ENCODE data around the gene NRP1.

NRP1 gene

GRCh38 chr10:33311640-33312039 is 22.8 kb downstream of the NRP1 start:
- no peaks in the 10 kb centered on the region for H3K36me3 ChIP-seq (ENCODE audit: control insufficient read depth in 4 of 4, insufficient read depth in 4 of 4, low read length in 3 of 4)
- ChIA-PET CTCF (interaction anchor here (1.2 to 2.3 kb wide), 3 partner anchors 16 to 1326 kb away, joined by 3 to 6 read pairs (median 5); no protein-coding TSS in a partner anchor), POLR2A (no interaction called here)
- no peaks in the 10 kb centered on the region for H3K9me3 ChIP-seq (ENCODE audit: control extremely low read depth in 1 of 5, control insufficient read depth in 4 of 5, insufficient read depth in 2 of 5, low read depth in 1 of 5, low read length in 4 of 5)
- WGBS (ENCODE audit: insufficient coverage), result no CpG with 5 or more reads among the region's 1 CpG
- H3K4me1 ChIP-seq (ENCODE audit: control extremely low read depth in 1 of 4, control insufficient read depth in 4 of 4, insufficient read depth in 4 of 4, low read length in 3 of 4), result peaks cover 4 to 29% (median 13%) of the 10 kb centered on the region in 4 experiments
- no peak overlapping the region for H3K27ac ChIP-seq (ENCODE audit: insufficient read depth in 1 of 2, low read depth in 1 of 2, low read length in 2 of 2, poor library complexity in 1 of 2, severe bottlenecking in 2 of 2)
- no peak overlapping the region for H3K4me3 ChIP-seq (ENCODE audit: control insufficient read depth in 1 of 7, extremely low read depth in 1 of 7, insufficient read depth in 4 of 7, low read depth in 2 of 7, low read length in 6 of 7)
- DNase-seq, result no peak
- no peaks in the 10 kb centered on the region for H3K27me3 ChIP-seq (replicated peaks in 2 of 5; ENCODE audit: control insufficient read depth in 4 of 5, insufficient read depth in 5 of 5, low read length in 4 of 5)

DNA sequence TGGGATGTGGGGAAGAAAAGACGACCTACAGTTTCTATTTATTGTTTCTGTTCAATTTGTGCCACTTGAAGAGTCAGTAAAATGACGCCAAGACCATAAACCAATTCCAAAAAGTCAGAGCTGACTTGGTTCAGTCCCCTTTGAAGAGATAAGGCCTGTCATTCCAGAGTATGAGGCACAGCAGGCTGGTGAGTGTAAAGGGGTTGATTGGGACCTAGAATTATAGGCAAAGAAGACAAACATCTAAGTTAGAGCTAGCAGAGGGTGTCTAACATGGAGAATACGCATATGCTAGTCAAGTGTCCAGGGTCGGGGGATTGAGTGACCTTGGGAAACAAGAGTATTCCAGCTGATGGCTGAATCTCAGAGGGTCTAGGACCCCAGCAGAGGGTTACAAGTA is 23.6 kb downstream of the NRP1 start:
- WGBS (ENCODE audit: insufficient coverage), result 95% methylated on average over 2 of the region's 4 CpGs

GRCh38 chr10:33309406-33309805 is 25.1 kb downstream of the NRP1 start:
- H3K27ac ChIP-seq (ENCODE audit: insufficient read depth in 1 of 2, low read depth in 1 of 2, low read length in 2 of 2, poor library complexity in 1 of 2, severe bottlenecking in 2 of 2), result no peak overlapping the region

More for the DNA sequence above, 23.6 kb downstream of the NRP1 start:
- Histone ChIP-seq H3K27me3 (replicated peaks in 2 of 5; ENCODE audit: control insufficient read depth in 4 of 5, insufficient read depth in 5 of 5, low read length in 4 of 5) (no peaks in the 10 kb centered on the region), H3K9me3 (ENCODE audit: control extremely low read depth in 1 of 5, control insufficient read depth in 4 of 5, insufficient read depth in 2 of 5, low read depth in 1 of 5, low read length in 4 of 5) (no peaks in the 10 kb centered on the region), H3K27ac (ENCODE audit: insufficient read depth in 1 of 2, low read depth in 1 of 2, low read length in 2 of 2, poor library complexity in 1 of 2, severe bottlenecking in 2 of 2) (no peak overlapping the region), H3K4me3 (ENCODE audit: control insufficient read depth in 1 of 7, extremely low read depth in 1 of 7, insufficient read depth in 4 of 7, low read depth in 2 of 7, low read length in 6 of 7) (no peak overlapping the region), H3K36me3 (ENCODE audit: control insufficient read depth in 4 of 4, insufficient read depth in 4 of 4, low read length in 3 of 4) (no peaks in the 10 kb centered on the region), H3K4me1 (ENCODE audit: control extremely low read depth in 1 of 4, control insufficient read depth in 4 of 4, insufficient read depth in 4 of 4, low read length in 3 of 4) (peaks cover 4 to 28% (median 13%) of the 10 kb centered on the region in 4 experiments)
- ChIA-PET CTCF (interaction anchor here (1.2 to 2.3 kb wide), 3 partner anchors 17 to 1327 kb away, joined by 3 to 6 read pairs (median 5); no protein-coding TSS in a partner anchor), POLR2A (no interaction called here)
- DNase-seq, result no peak

GRCh38 chr10:33307835-33308234 is 26.6 kb downstream of the NRP1 start:
- ChIA-PET CTCF (no interaction called here), POLR2A (no interaction called here)
- Histone ChIP-seq H3K4me3 (ENCODE audit: control insufficient read depth in 1 of 7, extremely low read depth in 1 of 7, insufficient read depth in 4 of 7, low read depth in 2 of 7, low read length in 6 of 7) (no peak overlapping the region), H3K36me3 (ENCODE audit: control insufficient read depth in 4 of 4, insufficient read depth in 4 of 4, low read length in 3 of 4) (no peaks in the 10 kb centered on the region), H3K27me3 (replicated peaks in 2 of 5; ENCODE audit: control insufficient read depth in 4 of 5, insufficient read depth in 5 of 5, low read length in 4 of 5) (no peaks in the 10 kb centered on the region), H3K27ac (ENCODE audit: insufficient read depth in 1 of 2, low read depth in 1 of 2, low read length in 2 of 2, poor library complexity in 1 of 2, severe bottlenecking in 2 of 2) (no peak overlapping the region), H3K4me1 (ENCODE audit: control extremely low read depth in 1 of 4, control insufficient read depth in 4 of 4, insufficient read depth in 4 of 4, low read length in 3 of 4) (peaks cover 0 to 8% (median 7%) of the 10 kb centered on the region in 4 experiments), H3K9me3 (ENCODE audit: control extremely low read depth in 1 of 5, control insufficient read depth in 4 of 5, insufficient read depth in 2 of 5, low read depth in 1 of 5, low read length in 4 of 5) (no peaks in the 10 kb centered on the region)
- DNase-seq, result no peak
- 97% methylated on average over 5 of the region's 5 CpGs for WGBS (ENCODE audit: insufficient coverage)

More at GRCh38 chr10:33309406-33309805, 25.1 kb downstream of the NRP1 start:
- Histone ChIP-seq H3K4me3 (ENCODE audit: control insufficient read depth in 1 of 7, extremely low read depth in 1 of 7, insufficient read depth in 4 of 7, low read depth in 2 of 7, low read length in 6 of 7) (peak overlapping the region in 2 of 7 experiments; percentile 17 to 35), H3K9me3 (ENCODE audit: control extremely low read depth in 1 of 5, control insufficient read depth in 4 of 5, insufficient read depth in 2 of 5, low read depth in 1 of 5, low read length in 4 of 5) (no peaks in the 10 kb centered on the region), H3K4me1 (ENCODE audit: control extremely low read depth in 1 of 4, control insufficient read depth in 4 of 4, insufficient read depth in 4 of 4, low read length in 3 of 4) (peaks cover 3 to 15% (median 10%) of the 10 kb centered on the region in 4 experiments), H3K36me3 (ENCODE audit: control insufficient read depth in 4 of 4, insufficient read depth in 4 of 4, low read length in 3 of 4) (no peaks in the 10 kb centered on the region), H3K27me3 (replicated peaks in 2 of 5; ENCODE audit: control insufficient read depth in 4 of 5, insufficient read depth in 5 of 5, low read length in 4 of 5) (no peaks in the 10 kb centered on the region)
- 31% methylated on average over 7 of the region's 8 CpGs for WGBS (ENCODE audit: insufficient coverage)
- ChIA-PET CTCF (no interaction called here), POLR2A (no interaction called here)
- DNase-seq, result peak; percentile 27 to 72 (median 61)

GRCh38 chr10:33306701-33307519 is 27.6 kb downstream of the NRP1 start:
- Histone ChIP-seq H3K27ac (ENCODE audit: insufficient read depth in 1 of 2, low read depth in 1 of 2, low read length in 2 of 2, poor library complexity in 1 of 2, severe bottlenecking in 2 of 2) (no peak overlapping the region), H3K4me3 (ENCODE audit: control insufficient read depth in 1 of 7, extremely low read depth in 1 of 7, insufficient read depth in 4 of 7, low read depth in 2 of 7, low read length in 6 of 7) (no peak overlapping the region), H3K27me3 (replicated peaks in 2 of 5; ENCODE audit: control insufficient read depth in 4 of 5, insufficient read depth in 5 of 5, low read length in 4 of 5) (no peaks in the 10 kb centered on the region), H3K4me1 (ENCODE audit: control extremely low read depth in 1 of 4, control insufficient read depth in 4 of 4, insufficient read depth in 4 of 4, low read length in 3 of 4) (peaks cover 0 to 11% (median 8%) of the 10 kb centered on the region in 4 experiments), H3K36me3 (ENCODE audit: control insufficient read depth in 4 of 4, insufficient read depth in 4 of 4, low read length in 3 of 4) (no peaks in the 10 kb centered on the region), H3K9me3 (ENCODE audit: control extremely low read depth in 1 of 5, control insufficient read depth in 4 of 5, insufficient read depth in 2 of 5, low read depth in 1 of 5, low read length in 4 of 5) (no peaks in the 10 kb centered on the region)
- WGBS (ENCODE audit: insufficient coverage), result 100% methylated on average over 1 of the region's 4 CpGs
- POLR2A ChIA-PET, result no interaction called here
- CTCF ChIA-PET, result interaction anchor here (1.0 kb wide), 1 partner anchor 114 kb away, joined by 3 read pairs; no protein-coding TSS in a partner anchor
- DNase-seq, result no peak

DNA sequence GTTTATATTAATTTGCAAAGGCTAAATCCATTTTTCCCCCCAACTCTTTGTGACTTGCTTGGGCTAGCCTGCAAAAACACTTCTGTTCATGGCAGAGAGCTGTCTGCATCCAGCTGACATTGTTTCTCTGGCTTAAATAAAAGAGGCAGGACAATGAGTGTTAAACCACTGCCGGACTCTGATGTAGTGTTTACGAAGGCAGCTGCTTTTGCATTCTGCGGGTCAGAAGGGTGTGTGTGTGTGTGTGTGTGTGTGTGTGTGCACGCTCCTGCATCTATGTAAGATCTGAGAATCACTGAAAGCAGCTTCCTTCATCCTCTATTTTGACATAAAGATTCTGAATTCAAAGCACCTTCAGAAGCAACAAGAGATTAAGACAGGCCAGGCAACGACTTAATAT is 28.3 kb downstream of the NRP1 start:
- Histone ChIP-seq H3K27me3 (replicated peaks in 2 of 5; ENCODE audit: control insufficient read depth in 4 of 5, insufficient read depth in 5 of 5, low read length in 4 of 5) (no peaks in the 10 kb centered on the region), H3K9me3 (ENCODE audit: control extremely low read depth in 1 of 5, control insufficient read depth in 4 of 5, insufficient read depth in 2 of 5, low read depth in 1 of 5, low read length in 4 of 5) (no peaks in the 10 kb centered on the region), H3K4me1 (ENCODE audit: control extremely low read depth in 1 of 4, control insufficient read depth in 4 of 4, insufficient read depth in 4 of 4, low read length in 3 of 4) (peaks cover 0 to 11% (median 8%) of the 10 kb centered on the region in 4 experiments), H3K36me3 (ENCODE audit: control insufficient read depth in 4 of 4, insufficient read depth in 4 of 4, low read length in 3 of 4) (no peaks in the 10 kb centered on the region), H3K4me3 (ENCODE audit: control insufficient read depth in 1 of 7, extremely low read depth in 1 of 7, insufficient read depth in 4 of 7, low read depth in 2 of 7, low read length in 6 of 7) (no peak overlapping the region), H3K27ac (ENCODE audit: insufficient read depth in 1 of 2, low read depth in 1 of 2, low read length in 2 of 2, poor library complexity in 1 of 2, severe bottlenecking in 2 of 2) (no peak overlapping the region)
- ChIA-PET POLR2A (no interaction called here), CTCF (interaction anchor here (1.0 kb wide), 1 partner anchor 113 kb away, joined by 3 read pairs; no protein-coding TSS in a partner anchor)
- 94% methylated on average over 3 of the region's 5 CpGs for WGBS (ENCODE audit: insufficient coverage)
- DNase-seq, result no peak

All from common myeloid progenitor, CD34-positive (primary cell).